Left ventricle myocardium superior (tissue), 1 donor: ENCODE measurements around the gene RAB31. TPM values are rescaled to one million over a fixed set of nuclear protein-coding genes. Genes with fewer than 3 reads are reported as not detected.
A peak's percentile ranks its signal among the peaks of the same experiment; 100 is the strongest.

Source experiments
- ATAC-seq: fragments of 200-7000 bp; cut with Tn5 transposase; one replicate; pipeline ENCODE4 v1.9.1; 2020; ENCODE audit warnings: mild to moderate bottlenecking, moderate library complexity
- DNase-seq: peaks from one replicate; pipeline ENCODE4 v3.0.0-alpha.2; 2020
- intact Hi-C: fragments of 100-400 bp; cut with micrococcal nuclease; formaldehyde crosslinking; loops from one replicate; pipeline ENCODE4 v1.11.0; 2022
- total RNA-seq: library from RNA; stranded (reverse); fragmentation: NEBNext Ultra II Directional; extraction: Animal tissue kit (Norgen Biotek cat#: 25700); gene quantifications from one replicate; pipeline ENCODE4 v1.2.1, GENCODE V29; 2021
- donor health status: DM: no; HTN: yes; CAD: no; lungs with severe emphysema.

RAB31 gene
- total RNA-seq, 1 donor from 2014 or later, result 7.6 TPM

DNA sequence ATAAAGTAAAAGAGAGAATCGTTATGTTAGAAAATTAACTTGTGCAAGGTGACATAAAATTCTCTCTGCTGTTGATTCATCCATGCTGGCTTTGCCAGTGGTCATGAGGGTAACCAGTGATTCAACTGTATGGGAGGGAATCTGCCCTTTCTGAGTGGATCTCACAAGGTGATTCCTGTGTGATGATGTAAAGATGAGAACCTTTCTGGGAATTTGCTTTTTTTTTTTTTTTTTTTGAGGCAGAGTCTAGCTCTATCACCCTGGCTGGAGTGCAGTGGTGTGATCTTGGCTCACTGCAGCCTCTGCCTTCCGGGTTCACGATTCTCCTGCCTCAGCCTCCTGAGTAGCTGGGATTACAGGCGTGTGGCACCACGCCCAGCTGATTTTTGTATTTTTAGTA is 23.3 kb downstream of the RAB31 start:
- no peak for ATAC-seq
- DNase-seq, result no peak
- intact Hi-C loops, result no loop called here

DNA sequence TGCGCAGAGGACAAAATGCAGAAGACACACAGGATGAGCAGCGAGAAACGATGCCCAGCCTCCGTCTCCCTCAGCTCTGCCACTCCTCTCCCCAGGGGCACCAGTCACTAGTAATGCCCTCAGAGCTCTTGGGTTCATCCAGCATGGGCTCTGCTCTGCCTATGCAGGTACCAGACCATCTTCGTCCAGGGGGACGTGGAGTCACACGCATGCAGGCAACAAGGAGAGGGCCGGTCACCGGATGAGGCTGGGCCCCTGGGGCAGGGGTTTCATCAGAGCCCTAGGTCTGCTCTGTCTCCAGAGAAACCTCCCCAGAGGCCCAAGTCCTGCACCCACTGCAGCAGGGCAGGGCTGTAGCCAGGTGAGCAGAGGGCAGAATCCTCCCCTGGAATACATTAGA is 23.9 kb downstream of the RAB31 start:
- ATAC-seq, result no peak
- no peak for DNase-seq
- intact Hi-C loops, result no loop called here

- intact Hi-C loops, result no loop called here
- DNase-seq (no peak), ATAC-seq (no peak)
Observed at GRCh38 chr18:9734189-9734588, 26.1 kb downstream of the RAB31 start.

DNA sequence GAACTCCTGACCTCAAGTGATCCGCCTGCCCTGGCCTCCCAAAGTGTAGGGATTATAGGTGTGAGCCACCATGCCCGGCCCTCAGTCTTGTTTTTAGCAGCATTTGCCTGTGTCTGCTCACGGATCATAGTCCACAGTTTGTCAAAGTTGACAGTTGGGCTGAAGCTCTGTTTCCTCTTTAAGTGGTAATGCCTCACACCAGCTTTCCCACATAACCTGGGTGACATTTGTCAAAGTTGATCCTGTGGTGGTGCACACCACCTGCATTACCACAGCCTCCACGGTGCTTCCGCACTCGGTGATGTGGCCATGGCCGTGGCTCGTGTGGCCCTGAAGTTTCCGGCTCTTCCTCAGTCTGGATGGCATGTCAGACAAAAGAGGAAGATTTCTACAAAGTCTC is 27.1 kb downstream of the RAB31 start:
- ATAC-seq (no peak), DNase-seq (no peak)
- intact Hi-C loops, result no loop called here

GRCh38 chr18:9735879-9736278 is 27.8 kb downstream of the RAB31 start:
- no peak for ATAC-seq
- no peak for DNase-seq
- intact Hi-C loops, result no loop called here

DNA sequence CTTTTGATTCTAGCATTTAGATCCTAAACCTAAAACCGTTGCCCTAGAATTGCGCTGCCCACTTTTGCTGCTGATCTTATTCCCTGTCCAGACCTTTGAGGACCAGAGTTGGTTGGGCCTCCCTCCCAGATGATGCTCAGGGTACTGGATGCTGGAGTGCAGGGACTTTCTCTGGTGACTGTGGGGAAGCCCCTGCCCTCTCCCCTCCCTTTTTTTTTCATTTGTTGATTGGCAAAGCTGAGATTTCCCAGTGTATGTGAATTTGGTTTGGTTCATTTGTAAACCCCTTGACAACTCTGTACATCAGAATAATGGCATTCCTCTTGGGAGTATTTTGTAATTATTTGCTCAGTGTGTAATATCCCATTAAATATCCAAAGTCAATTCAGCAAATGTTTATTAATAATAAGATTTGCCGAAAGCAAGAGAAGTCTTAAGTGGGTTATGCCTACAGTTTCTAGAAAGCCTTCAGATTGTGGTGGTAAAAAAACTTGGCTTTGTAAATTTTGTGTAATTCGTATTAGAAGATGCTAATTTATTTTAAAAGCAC is 28.3 kb downstream of the RAB31 start:
- no peak for DNase-seq
- ATAC-seq, result no peak
- intact Hi-C loops, result no loop called here

GRCh38 chr18:9737006-9737405 is 28.9 kb downstream of the RAB31 start:
- intact Hi-C loops, result no loop called here
- DNase-seq (no peak), ATAC-seq (no peak)

GRCh38 chr18:9737472-9738121 is 29.5 kb downstream of the RAB31 start:
- DNase-seq, result no peak
- ATAC-seq, result no peak
- intact Hi-C loops, result no loop called here

- intact Hi-C loops, result no loop called here
- ATAC-seq (no peak), DNase-seq (no peak)
Observed at GRCh38 chr18:9738266-9738969, 30.3 kb downstream of the RAB31 start.

DNA sequence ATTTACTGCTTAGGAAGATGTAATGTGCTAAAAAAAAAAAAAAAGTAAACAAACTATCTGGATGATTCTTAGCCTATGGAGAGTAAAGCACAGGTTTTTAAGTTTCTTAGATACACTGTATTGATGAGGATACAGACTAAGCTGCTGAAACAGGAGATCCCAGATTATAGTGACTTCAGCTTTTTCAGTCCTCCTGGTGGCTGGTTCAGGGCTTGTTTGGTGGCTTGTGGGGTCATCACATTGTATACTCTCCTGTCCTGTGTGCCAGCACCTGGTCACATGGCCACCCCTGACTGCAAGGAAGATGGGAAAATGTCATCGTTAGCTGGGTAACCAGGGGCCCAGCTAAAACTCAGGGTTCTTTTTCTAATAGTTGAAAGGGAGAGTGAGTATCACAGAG is 31.4 kb downstream of the RAB31 start:
- no peak for ATAC-seq
- DNase-seq, result no peak

DNA sequence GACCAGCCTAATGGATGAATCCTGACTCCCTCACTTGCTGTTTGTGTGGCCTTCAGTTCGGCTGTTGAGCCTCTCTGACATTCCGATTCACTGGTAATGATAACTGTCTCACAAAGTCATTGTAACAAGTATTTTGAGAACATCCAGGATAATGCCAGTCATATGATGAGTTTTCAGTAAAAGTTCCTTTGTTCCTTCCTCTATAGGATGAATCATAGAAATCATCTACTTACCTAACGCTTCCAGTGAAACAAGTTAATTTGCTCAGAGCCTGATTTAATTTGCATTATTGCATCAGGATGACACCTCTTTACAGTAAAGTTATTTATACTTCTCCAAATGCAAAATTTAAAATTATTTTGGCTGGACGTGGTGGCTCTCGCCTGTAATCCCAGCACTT is 32.0 kb downstream of the RAB31 start:
- DNase-seq (no peak), ATAC-seq (no peak)
- intact Hi-C loops, result no loop called here

More for the DNA sequence above, 31.4 kb downstream of the RAB31 start:
- intact Hi-C loops, result no loop called here

DNA sequence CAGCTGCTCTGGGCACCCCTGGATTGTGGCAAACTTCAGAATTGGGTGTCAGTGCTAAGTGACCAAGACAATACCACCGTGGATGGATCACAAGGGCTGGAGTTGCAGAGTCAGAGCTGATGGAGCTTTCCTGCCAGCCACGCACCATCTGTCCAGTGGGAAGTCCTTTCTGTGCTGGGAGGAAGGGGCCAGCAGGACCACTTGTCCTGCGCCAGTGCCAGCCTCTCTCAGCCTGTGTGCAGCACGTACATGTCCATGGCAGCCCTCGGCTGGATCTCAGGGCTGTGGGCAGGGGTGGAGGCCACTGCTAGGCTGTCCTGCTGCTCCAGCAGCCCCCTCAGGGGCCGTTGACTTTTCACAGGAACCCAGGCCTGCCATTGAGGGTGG is 33.3 kb downstream of the RAB31 start:
- intact Hi-C loops, result no loop called here
- ATAC-seq (no peak), DNase-seq (no peak)

- intact Hi-C loops, result no loop called here
- peak; percentile 41 for DNase-seq
Observed at GRCh38 chr18:9741793-9742523, 33.9 kb downstream of the RAB31 start.

DNA sequence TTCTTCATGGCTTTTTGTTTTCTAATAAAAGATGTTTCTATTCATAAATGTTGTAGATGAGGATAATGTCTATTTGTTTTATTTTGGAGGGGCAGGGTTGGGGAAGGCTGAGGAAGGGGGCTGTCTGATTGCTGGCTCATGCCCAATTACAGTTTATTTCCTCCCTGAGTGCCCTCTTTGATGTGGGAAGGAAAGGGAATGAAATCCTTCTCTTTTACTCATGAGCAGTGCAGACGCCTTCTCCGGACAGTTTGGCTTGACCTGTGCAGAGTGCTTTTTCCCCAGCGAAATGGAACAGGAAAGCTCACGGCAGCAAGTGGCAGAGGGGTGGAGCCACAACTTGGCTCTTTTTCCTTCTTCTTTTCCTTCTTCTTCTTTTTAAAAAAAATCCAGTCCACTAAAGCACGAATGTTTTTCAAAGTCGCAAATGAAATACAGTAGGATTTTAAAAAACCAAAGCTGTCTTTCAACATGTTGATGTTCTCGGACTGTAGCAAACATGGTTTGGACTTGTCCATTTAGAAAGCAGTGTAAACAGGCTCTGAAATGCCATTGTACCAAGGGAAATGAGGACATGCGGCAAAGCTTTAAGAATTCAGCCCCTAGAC is 34.5 kb downstream of the RAB31 start:
- intact Hi-C loops, result no loop called here
- DNase-seq, result no peak
- ATAC-seq, result peak; percentile 77

More at GRCh38 chr18:9741793-9742523, 33.9 kb downstream of the RAB31 start:
- peak; percentile 67 for ATAC-seq

DNA sequence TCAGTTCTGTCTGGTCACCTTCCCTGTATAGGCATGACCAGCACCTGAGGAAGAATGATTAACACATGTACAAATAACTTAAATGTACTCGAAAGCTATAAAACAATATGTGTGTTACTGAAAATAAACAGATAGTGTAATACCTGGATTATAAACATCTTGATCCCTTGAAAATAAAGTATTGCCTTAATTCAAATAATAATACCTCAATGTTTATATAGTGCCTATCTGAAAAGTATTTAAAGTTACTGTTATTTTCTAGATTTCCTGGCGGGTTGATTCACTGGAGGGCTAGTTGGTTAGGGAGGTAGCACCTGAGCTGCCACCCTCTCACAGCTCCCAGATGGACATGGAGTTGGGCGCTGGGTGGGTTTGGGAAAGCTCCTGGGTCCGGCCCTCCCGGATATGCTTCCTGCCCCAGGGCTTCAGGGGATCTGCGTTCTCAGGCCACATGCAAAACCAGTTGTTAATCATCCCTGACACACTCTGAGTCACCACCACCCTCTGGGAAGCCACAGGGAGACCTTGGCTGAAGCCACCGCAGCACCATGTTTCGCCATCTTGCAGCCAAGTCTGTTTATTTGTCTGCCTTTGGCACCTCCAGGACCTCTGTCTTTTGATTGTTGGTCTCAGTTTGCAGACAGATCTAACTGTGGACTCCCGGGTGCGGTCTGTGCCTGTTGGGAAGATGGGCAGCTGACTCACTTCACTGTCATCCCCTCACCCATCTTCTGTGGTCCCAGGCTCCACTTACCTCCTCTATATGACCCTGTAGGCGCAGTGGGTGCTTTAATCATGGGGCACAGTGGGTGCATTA is 35.3 kb downstream of the RAB31 start:
- intact Hi-C loops, result no loop called here
- DNase-seq (no peak), ATAC-seq (no peak)

DNA sequence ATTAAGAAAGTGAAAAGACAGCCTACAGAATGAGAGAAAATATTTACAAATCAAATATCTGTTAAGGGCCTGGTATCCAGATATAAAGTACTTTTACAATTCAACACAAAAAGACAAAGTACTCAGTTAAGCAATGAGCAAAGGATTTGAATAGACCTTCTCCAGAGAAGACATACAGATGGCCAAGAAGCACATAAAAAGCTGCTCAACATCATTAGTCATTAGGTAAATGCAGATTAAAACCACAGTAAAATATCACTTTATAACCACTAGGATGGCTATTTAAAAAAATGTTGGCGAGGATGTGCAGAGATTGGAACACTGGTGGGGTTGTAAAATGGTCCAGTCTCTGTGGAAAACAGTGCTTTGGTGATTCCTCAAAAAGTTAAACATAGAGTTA is 38.9 kb downstream of the RAB31 start:
- intact Hi-C loops, result no loop called here
- ATAC-seq (no peak), DNase-seq (no peak)

GRCh38 chr18:9749611-9750010 is 41.5 kb downstream of the RAB31 start:
- DNase-seq (no peak), ATAC-seq (no peak)
- intact Hi-C loops, result no loop called here

GRCh38 chr18:9750112-9750511 is 42.0 kb downstream of the RAB31 start:
- no peak for ATAC-seq
- intact Hi-C loops, result no loop called here
- no peak for DNase-seq
